ENCODE results near the gene CPSF6.

Gene CPSF6

DNA sequence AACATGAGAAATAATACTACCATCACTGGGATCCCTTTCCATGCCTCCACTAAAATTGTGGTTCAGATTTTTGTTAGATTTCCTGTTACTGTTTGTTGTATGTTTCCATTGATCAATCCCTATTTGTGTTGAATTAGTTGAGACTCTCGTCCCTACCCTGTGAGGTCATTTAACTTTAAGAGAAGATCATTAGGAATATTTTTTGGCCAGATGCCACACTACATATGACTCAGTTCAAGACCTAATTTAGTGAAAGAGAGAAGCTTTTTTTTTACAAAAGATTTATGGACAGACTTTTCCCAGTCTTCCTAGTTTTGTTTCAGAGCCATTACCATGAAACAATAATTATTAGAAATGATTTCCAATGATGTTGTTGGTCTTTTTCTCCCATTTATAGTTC is 35.5 kb downstream of the CPSF6 start:
- H3K4me3 ChIP-seq (ENCODE audit: low read depth, low read length) = no peak overlapping the region
- in situ Hi-C loops (cut with HindIII; ENCODE audit: low sequenced_read_pairs) = no loop called here
- peak; percentile 38 for DNase-seq (ENCODE audit: low read depth, low spot score)
- TF ChIP-seq, protein P1, sequence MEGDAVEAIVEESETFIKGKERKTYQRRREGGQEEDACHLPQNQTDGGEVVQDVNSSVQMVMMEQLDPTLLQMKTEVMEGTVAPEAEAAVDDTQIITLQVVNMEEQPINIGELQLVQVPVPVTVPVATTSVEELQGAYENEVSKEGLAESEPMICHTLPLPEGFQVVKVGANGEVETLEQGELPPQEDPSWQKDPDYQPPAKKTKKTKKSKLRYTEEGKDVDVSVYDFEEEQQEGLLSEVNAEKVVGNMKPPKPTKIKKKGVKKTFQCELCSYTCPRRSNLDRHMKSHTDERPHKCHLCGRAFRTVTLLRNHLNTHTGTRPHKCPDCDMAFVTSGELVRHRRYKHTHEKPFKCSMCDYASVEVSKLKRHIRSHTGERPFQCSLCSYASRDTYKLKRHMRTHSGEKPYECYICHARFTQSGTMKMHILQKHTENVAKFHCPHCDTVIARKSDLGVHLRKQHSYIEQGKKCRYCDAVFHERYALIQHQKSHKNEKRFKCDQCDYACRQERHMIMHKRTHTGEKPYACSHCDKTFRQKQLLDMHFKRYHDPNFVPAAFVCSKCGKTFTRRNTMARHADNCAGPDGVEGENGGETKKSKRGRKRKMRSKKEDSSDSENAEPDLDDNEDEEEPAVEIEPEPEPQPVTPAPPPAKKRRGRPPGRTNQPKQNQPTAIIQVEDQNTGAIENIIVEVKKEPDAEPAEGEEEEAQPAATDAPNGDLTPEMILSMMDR (IDR thresholded peaks at IDR 0.05; ENCODE audit: low read depth, low read length) = no peak

GRCh38 chr12:69275471-69275891 is 36.1 kb downstream of the CPSF6 start:
- in situ Hi-C loops (cut with HindIII; ENCODE audit: low sequenced_read_pairs) = no loop called here
- H3K4me3 ChIP-seq (ENCODE audit: low read depth, low read length) = no peak overlapping the region
- DNase-seq (ENCODE audit: low read depth, low spot score) = no peak
- TF ChIP-seq, protein P1 (IDR thresholded peaks at IDR 0.05; ENCODE audit: low read depth, low read length) = no peak

DNA sequence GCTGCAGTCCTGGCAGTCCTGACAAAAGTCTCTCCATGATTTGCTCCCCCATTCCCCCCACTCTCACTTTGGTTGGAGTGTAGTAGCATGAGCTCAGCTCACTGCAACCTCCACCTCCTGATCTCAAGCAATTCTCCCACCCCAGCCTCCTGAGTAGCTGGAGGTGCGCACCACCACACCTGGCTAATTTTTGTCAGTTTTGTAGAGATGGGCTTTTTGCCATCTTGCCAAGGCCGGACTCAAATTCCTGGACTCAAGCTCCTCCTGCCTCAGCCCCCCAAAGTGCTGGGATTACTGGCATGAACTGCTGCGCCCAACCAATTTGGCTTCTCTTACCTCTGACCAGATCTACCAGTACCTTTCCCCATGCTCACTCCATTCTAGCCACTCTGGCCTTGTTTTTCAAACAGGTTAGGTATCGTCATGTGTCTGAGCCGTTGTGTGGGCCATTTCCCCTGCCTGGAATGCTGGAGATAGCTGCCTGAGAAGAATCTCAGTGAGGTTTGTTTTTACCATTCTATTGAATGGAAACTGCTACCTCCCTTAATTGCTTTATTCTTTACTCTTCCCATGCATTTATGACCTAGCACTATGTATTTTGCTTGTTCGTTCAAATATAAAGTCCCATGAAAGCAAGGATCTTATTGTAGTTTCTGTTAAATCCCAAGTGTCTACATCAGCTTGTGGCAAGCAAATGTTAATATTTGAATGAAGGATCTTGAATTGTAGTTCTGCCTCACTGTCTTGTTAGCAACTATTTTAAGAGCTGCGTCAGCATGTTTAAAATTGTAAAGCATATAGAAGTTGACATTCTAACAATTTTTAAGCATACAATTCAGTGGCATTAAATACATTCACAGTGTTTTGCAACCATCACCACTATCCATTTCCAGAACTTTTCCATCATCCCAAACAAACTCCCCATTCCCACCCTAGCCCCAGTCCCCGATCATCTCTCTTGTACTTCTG is 39.7 kb downstream of the CPSF6 start:
- no peak overlapping the region for H3K4me3 ChIP-seq (ENCODE audit: low read depth, low read length)
- in situ Hi-C loops (cut with HindIII; ENCODE audit: low sequenced_read_pairs) = no loop called here
- no peak for DNase-seq (ENCODE audit: low read depth, low spot score)
- TF ChIP-seq, protein P1 (IDR thresholded peaks at IDR 0.05; ENCODE audit: low read depth, low read length) = no peak

GRCh38 chr12:69284131-69284530 is 44.8 kb downstream of the CPSF6 start:
- in situ Hi-C loops (cut with HindIII; ENCODE audit: low sequenced_read_pairs) = no loop called here
- TF ChIP-seq, protein P1 (IDR thresholded peaks at IDR 0.05; ENCODE audit: low read depth, low read length) = no peak
- H3K4me3 ChIP-seq (ENCODE audit: low read depth, low read length) = no peak overlapping the region
- peak; percentile 77 for DNase-seq (ENCODE audit: low read depth, low spot score)

GRCh38 chr12:69287556-69287955 is 48.2 kb downstream of the CPSF6 start:
- TF ChIP-seq, protein P1 (IDR thresholded peaks at IDR 0.05; ENCODE audit: low read depth, low read length) = no peak
- in situ Hi-C loops (cut with HindIII; ENCODE audit: low sequenced_read_pairs) = no loop called here
- no peak overlapping the region for H3K4me3 ChIP-seq (ENCODE audit: low read depth, low read length)

GRCh38 chr12:69290545-69291277 is 51.3 kb downstream of the CPSF6 start:
- TF ChIP-seq, protein P1 (IDR thresholded peaks at IDR 0.05; ENCODE audit: low read depth, low read length) = peak; percentile 93
- in situ Hi-C loops (cut with HindIII; ENCODE audit: low sequenced_read_pairs) = no loop called here
- peak; percentile 73 for DNase-seq (ENCODE audit: low read depth, low spot score)
- H3K4me3 ChIP-seq (ENCODE audit: low read depth, low read length) = no peak overlapping the region

More at GRCh38 chr12:69287556-69287955, 48.2 kb downstream of the CPSF6 start:
- DNase-seq (ENCODE audit: low read depth, low spot score) = no peak

Measured in astrocyte of the spinal cord (primary cell).